Activated B cell treated with CpG ODN at 0.5 μM for 24 hours (primary cell): ENCODE data around the gene WASL. TPM values are rescaled to one million over a fixed set of nuclear protein-coding genes. Genes with fewer than 3 reads are reported as not detected.

Experiments used
- ATAC-seq: fragments of 200-7000 bp; cut with Tn5 transposase; one replicate; pipeline ENCODE4 v1.10.0; 2021; ENCODE audit warnings: low read depth, mild to moderate bottlenecking, moderate library complexity
- CTCF ChIA-PET: fragments of 350-600 bp; sonication (Branson Sonifier 250); formaldehyde crosslinking; loops from one replicate; lab custom pipeline; 2021; ENCODE audit warnings: antibody characterized with exemption; lab: Charles Lee
- POLR2A ChIA-PET: fragments of 350-600 bp; sonication (Branson Sonifier 250); formaldehyde crosslinking; loops from one replicate; lab custom pipeline; 2021; ENCODE audit warnings: antibody characterized with exemption; lab: Charles Lee
- DNase-seq: peaks from one replicate; pipeline ENCODE4 v3.0.0; 2022
- H3K27ac Mint-ChIP-seq: one replicate; pipeline ENCODE4 v1.8.0; 2020; ENCODE audit warnings: mixed read lengths
- H3K27me3 Mint-ChIP-seq: one replicate; pipeline ENCODE4 v1.8.0; 2021; ENCODE audit warnings: mixed read lengths
- H3K36me3 Mint-ChIP-seq: one replicate; pipeline ENCODE4 v1.8.0; 2021; ENCODE audit warnings: low read depth, mixed read lengths
- H3K4me1 Mint-ChIP-seq: one replicate; pipeline ENCODE4 v1.8.0; 2021; ENCODE audit warnings: mixed read lengths
- H3K4me3 Mint-ChIP-seq: one replicate; pipeline ENCODE4 v1.8.0; 2020; ENCODE audit warnings: mild to moderate bottlenecking, mixed read lengths
- H3K9me3 Mint-ChIP-seq: one replicate; pipeline ENCODE4 v1.8.0; 2020; ENCODE audit warnings: mixed read lengths
- intact Hi-C: fragments of 100-400 bp; cut with micrococcal nuclease; formaldehyde crosslinking; loops from one replicate; pipeline ENCODE4 v1.15.1; 2024
- total RNA-seq: library from RNA; stranded (reverse); gene quantifications from 2 replicates; pipeline ENCODE4 v1.2.3, GENCODE V29; 2022
- TF ChIP-seq, protein P1 (sequence below): fragments of 200-600 bp; IDR thresholded peaks from one replicate; pipeline ENCODE4 v1.8.0; 2022; ENCODE audit warnings: antibody characterized with exemption, mild to moderate bottlenecking

WASL gene
- total RNA-seq, 1 donor from 2014 or later: 6.9 TPM

GRCh38 chr7:123647106-123647730 lies 101.6 kb downstream of the WASL start:
- no peaks in the 10 kb centered on the region for H3K9me3 Mint-ChIP-seq

DNA sequence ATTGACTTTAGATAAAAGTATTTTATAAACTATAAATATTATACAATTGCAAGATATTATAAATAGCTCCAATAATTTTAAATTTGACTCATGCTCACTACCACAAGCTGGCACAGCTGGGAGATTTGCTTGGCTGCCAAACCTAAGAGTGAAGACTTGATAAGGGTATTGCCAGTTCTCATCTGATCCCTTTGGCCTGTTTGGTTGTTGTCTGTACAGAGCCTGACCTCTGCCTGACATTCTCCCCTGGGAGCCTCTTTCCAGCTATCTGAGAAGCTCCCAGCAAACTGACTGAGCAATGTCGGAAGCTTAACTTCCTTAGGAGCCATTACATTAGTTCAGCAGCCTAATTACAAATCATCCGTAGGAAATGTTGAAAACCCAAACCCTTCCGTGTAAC lies 103.3 kb downstream of the WASL start:
- DNase-seq (no peak), ATAC-seq (no peak)
- H3K9me3 Mint-ChIP-seq: no peaks in the 10 kb centered on the region
- POLR2A ChIA-PET: no interaction called here
- CTCF ChIA-PET: interaction anchor here (1.2 kb wide), 1 partner anchor 9 kb away, joined by 3 read pairs; no protein-coding TSS in a partner anchor
- TF ChIP-seq, protein P1, sequence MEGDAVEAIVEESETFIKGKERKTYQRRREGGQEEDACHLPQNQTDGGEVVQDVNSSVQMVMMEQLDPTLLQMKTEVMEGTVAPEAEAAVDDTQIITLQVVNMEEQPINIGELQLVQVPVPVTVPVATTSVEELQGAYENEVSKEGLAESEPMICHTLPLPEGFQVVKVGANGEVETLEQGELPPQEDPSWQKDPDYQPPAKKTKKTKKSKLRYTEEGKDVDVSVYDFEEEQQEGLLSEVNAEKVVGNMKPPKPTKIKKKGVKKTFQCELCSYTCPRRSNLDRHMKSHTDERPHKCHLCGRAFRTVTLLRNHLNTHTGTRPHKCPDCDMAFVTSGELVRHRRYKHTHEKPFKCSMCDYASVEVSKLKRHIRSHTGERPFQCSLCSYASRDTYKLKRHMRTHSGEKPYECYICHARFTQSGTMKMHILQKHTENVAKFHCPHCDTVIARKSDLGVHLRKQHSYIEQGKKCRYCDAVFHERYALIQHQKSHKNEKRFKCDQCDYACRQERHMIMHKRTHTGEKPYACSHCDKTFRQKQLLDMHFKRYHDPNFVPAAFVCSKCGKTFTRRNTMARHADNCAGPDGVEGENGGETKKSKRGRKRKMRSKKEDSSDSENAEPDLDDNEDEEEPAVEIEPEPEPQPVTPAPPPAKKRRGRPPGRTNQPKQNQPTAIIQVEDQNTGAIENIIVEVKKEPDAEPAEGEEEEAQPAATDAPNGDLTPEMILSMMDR: no peak
- no peaks in the 10 kb centered on the region for H3K36me3 Mint-ChIP-seq
- intact Hi-C loops: no loop called here
- no peak overlapping the region for H3K27ac Mint-ChIP-seq
- peaks cover 11% of the 10 kb centered on the region for H3K27me3 Mint-ChIP-seq
- no peak overlapping the region for H3K4me3 Mint-ChIP-seq
- no peaks in the 10 kb centered on the region for H3K4me1 Mint-ChIP-seq

More at GRCh38 chr7:123647106-123647730, 101.6 kb downstream of the WASL start:
- no peak overlapping the region for H3K4me3 Mint-ChIP-seq
- POLR2A ChIA-PET: no interaction called here
- DNase-seq (no peak), ATAC-seq (no peak)
- CTCF ChIA-PET: no interaction called here
- H3K4me1 Mint-ChIP-seq: no peaks in the 10 kb centered on the region
- peaks cover 7% of the 10 kb centered on the region for H3K27me3 Mint-ChIP-seq
- no peak overlapping the region for H3K27ac Mint-ChIP-seq
- intact Hi-C loops: no loop called here
- TF ChIP-seq, protein P1: no peak
- no peaks in the 10 kb centered on the region for H3K36me3 Mint-ChIP-seq

DNA sequence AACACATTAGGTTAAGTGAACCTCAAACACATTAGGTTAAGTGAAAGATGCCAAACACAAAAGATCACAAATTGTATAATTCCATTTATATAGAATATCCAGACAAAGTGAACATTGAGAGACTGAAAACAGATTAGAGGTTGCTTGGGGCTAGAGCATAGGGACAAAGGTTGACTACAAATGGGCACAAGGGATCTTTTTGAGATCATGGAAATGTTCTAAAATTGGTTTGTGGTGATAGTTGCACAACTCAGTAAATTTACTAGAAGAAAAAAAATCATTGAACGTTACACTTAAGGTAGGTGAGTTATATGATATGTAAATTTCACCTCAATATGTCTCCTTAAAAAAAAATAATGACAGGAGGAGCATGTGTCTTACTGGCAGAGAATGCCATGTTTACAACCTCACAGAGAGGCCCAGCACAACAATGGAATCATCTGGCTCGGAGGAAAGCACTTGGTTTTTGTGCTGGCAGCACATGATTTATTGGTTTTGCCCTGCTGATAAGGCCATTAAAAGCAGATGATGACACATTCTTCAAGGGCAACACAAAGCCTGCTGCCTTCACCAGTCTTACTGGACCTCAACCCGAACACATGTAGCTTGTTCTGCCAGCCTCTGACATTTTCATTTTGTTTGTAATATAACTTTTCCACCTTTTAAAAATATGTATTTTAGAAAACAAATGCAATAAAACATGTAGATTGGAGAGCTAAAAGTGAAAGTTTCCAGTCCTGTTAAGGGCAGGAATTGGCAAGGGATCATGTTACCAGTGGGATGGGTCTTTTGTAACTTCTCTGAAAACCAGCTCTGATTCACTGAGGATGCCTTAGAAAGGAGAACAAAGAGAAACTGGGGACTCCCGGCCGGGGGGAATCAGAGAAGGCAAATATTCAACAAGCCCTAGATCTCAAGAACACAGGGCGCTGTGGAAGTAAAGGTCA lies 105.0 kb downstream of the WASL start:
- intact Hi-C loops: no loop called here
- Mint-ChIP-seq H3K4me3 (no peak overlapping the region), H3K27me3 (peaks cover 14% of the 10 kb centered on the region), H3K27ac (no peak overlapping the region), H3K4me1 (no peaks in the 10 kb centered on the region), H3K36me3 (no peaks in the 10 kb centered on the region), H3K9me3 (no peaks in the 10 kb centered on the region)
- ATAC-seq: no peak
- POLR2A ChIA-PET: no interaction called here
- no peak for DNase-seq
- CTCF ChIA-PET: no interaction called here
- TF ChIP-seq, protein P1: no peak

DNA sequence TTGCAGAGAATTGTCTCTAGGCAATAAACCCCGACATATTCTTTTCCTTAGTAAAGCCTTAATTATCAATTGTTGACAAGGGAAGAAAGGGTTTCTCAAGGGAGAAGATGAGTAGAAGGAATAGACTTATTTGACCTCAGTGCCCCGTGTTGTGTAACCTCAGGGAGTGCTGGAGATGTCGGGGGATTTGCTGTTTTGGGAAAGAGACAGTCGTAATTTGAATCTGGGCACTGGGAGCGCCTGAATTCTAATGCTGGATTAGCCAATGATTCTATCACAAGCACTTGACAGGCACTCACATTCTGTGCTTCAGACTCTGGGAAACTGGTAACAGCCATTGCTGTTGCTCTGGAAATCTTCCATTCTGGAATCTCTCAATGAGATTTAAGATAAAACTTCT lies 106.9 kb downstream of the WASL start:
- POLR2A ChIA-PET: no interaction called here
- no peak for ATAC-seq
- intact Hi-C loops: no loop called here
- Mint-ChIP-seq H3K27ac (no peak overlapping the region), H3K4me3 (no peak overlapping the region), H3K4me1 (no peaks in the 10 kb centered on the region), H3K27me3 (peaks cover 28% of the 10 kb centered on the region), H3K36me3 (no peaks in the 10 kb centered on the region), H3K9me3 (no peaks in the 10 kb centered on the region)
- CTCF ChIA-PET: no interaction called here
- DNase-seq: no peak
- TF ChIP-seq, protein P1: no peak

- no peak overlapping the region for H3K4me3 Mint-ChIP-seq
- no peak overlapping the region for H3K27ac Mint-ChIP-seq
- no peaks in the 10 kb centered on the region for H3K9me3 Mint-ChIP-seq
- ChIA-PET POLR2A (no interaction called here), CTCF (no interaction called here)
- no peak for ATAC-seq
- peaks cover 28% of the 10 kb centered on the region for H3K27me3 Mint-ChIP-seq
- intact Hi-C loops: no loop called here
- no peaks in the 10 kb centered on the region for H3K4me1 Mint-ChIP-seq
- TF ChIP-seq, protein P1: no peak
- DNase-seq: no peak
- no peaks in the 10 kb centered on the region for H3K36me3 Mint-ChIP-seq
These were observed 108.2 kb downstream of the WASL start for GRCh38 chr7:123640583-123640982.
